GM18858 (cell line): Measurements from ENCODE around the gene MYADML2.

Source experiments
- ATAC-seq: cut with Tn5 transposase; IDR thresholded peaks from one replicate; pipeline ENCODE4 v1.9.1; 2021; ENCODE audit not compliant: unreplicated experiment

Gene MYADML2

GRCh38 chr17:81978524-81979298 lies 31.7 kb upstream of the MYADML2 start:
- no peak for ATAC-seq

GRCh38 chr17:81977211-81977808 lies 30.3 kb upstream of the MYADML2 start, which contains the start of gene ASPSCR1:
ASPSCR1 (plus strand) TSS chr17:81977629; CDS start chr17:81977647, 18 bp downstream.
- peak; percentile 66 for ATAC-seq

- no peak for ATAC-seq
These were observed 29.5 kb upstream of the MYADML2 start for GRCh38 chr17:81976332-81977210.

GRCh38 chr17:81973432-81973831 lies 26.4 kb upstream of the MYADML2 start:
- no peak for ATAC-seq

- no peak for ATAC-seq
These were observed 22.1 kb upstream of the MYADML2 start for GRCh38 chr17:81968850-81969812.

- ATAC-seq, result no peak
These were observed 21.3 kb upstream of the MYADML2 start for GRCh38 chr17:81968396-81968745.

GRCh38 chr17:81967533-81968395 lies 20.7 kb upstream of the MYADML2 start:
- no peak for ATAC-seq

- no peak for ATAC-seq
These were observed 20.2 kb upstream of the MYADML2 start for GRCh38 chr17:81967244-81967532.

- no peak for ATAC-seq
These were observed 19.6 kb upstream of the MYADML2 start for GRCh38 chr17:81966343-81967243.

GRCh38 chr17:81964081-81964849 lies 17.2 kb upstream of the MYADML2 start:
- no peak for ATAC-seq

GRCh38 chr17:81962499-81963441 lies 15.7 kb upstream of the MYADML2 start:
- no peak for ATAC-seq

GRCh38 chr17:81961521-81962498 lies 14.8 kb upstream of the MYADML2 start:
- no peak for ATAC-seq

GRCh38 chr17:81961087-81961511 lies 14.1 kb upstream of the MYADML2 start, which contains the start of gene NOTUM:
NOTUM (minus strand) TSS chr17:81961187; CDS start chr17:81960909, 278 bp downstream.
- ATAC-seq, result no peak

GRCh38 chr17:81960130-81960958 lies 13.3 kb upstream of the MYADML2 start:
- ATAC-seq, result no peak
